HG03175 (cell line): ENCODE data around the gene FAM13B.
"Not testable (repeated sequence)": the region's sequence is repeated elsewhere in the genome, so short reads cannot be mapped to it uniquely, and the experiment has no call there.

Source experiments
- ATAC-seq: cut with Tn5 transposase; IDR thresholded peaks from one replicate; pipeline ENCODE4 v1.9.1; 2021; ENCODE audit warnings: mild to moderate bottlenecking, moderate library complexity; ENCODE audit not compliant: unreplicated experiment

The FAM13B gene

GRCh38 chr5:138035605-138036537 lies 3.0 kb upstream of the FAM13B start:
- ATAC-seq, result peak; percentile 43

DNA sequence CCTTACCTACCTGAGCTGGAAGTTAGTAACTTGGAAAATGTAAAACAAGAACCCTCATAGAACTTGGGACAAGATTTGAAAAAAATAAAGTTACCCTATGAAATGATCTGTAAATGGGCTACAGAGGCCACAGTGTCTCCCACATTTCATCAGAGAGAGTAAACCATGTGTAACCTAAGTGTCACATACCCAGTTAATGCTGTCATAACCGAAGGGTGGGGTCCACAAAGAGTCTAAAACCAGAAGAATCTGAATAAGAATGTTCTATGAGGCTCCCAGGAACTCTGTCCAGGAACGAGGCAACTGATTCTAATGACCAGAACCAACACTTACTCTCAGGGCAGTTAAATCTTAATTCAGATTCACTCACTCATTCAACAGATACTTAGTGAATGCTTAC lies 1.0 kb upstream of the FAM13B start:
- ATAC-seq, result no peak

DNA sequence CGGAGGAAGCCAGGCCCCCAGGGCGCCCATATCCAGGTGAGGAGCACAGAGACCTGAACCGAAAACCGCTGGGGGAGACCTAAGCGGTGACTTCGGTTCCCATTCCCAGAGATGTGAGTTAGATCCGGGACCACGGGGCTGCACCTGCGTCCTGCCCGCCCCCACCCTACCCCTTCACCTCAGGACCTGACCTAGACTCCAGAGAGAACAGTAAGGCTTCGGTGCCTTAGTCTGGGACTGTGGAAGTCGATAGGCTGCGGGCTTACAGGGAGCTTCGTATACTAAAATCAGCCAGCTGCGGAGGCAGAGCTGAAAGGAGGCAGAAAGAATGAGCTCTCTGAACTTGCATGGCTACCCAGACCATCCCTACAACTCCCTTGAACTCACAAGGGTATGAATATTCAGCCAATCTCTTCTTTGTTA lies 518 bp upstream of the FAM13B start:
- ATAC-seq, result peak; percentile 3

DNA sequence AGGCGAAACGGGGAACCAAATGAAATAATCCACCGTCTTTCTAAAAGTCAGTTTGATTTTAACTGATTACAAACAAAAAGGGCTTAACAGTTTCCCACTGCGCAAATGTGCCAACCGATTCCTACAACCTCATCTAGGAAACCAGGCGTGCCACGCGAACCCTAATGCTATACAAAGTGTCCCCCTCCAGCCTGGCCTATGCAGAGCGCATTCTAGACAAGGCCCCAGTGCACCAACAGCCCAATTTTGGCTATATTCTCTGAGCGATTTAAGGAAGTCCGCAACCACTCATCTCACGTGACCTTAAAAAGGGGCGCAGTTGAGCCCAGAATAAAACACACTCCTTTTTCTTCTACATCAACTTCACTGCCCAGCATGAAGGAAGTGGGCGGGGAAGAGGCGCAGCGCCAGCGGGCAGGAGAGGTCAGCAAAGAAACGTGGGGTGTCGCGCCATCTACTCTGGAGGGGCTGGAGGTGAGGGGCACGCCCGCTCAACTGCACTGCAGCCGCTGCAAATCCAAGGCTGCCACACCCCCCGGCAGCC lies 779 bp downstream of the FAM13B start:
- ATAC-seq, result peak; percentile 40

DNA sequence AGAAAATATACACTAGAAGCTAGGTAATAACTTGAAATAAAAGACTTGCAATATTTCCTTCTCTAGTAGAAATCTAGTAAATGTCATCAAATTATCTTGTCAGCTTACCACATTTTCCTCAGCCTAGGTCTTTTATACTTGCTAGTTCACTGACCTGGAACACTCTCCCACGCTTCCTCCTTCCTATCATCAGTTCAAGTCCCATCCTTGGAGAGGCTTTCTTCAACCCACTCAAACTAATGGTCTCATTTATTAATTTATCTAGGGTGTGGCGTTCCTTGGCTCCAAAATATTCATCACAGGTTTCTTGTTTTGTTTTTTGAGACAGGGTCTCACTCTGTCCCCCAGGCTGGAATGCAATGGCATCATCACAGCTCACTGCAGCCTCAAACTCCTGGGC lies 2.9 kb downstream of the FAM13B start:
- no peak for ATAC-seq

DNA sequence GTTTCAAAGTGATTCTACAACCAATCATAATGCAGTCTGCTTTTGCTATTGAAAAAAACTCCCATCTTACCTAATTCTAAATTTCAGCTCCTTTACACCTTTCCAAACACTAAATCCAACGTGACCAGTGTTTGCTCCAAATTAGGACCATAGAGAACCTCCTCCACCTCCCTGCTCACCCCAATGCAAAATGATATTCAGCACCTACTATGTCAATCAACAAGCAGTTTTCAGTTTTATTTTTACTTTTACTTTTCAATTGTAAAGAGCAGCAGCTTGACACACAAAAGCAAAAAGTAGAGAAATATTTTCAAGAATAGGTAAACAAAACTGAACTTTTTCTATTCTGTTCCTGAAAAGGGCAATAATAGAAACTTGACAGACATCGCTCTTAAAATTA lies 3.4 kb downstream of the FAM13B start:
- ATAC-seq, result no peak

- no peak for ATAC-seq
Observed at GRCh38 chr5:138028971-138029365, 3.9 kb downstream of the FAM13B start.

GRCh38 chr5:138028262-138028970 lies 4.5 kb downstream of the FAM13B start:
- ATAC-seq, result not testable (repeated sequence)

DNA sequence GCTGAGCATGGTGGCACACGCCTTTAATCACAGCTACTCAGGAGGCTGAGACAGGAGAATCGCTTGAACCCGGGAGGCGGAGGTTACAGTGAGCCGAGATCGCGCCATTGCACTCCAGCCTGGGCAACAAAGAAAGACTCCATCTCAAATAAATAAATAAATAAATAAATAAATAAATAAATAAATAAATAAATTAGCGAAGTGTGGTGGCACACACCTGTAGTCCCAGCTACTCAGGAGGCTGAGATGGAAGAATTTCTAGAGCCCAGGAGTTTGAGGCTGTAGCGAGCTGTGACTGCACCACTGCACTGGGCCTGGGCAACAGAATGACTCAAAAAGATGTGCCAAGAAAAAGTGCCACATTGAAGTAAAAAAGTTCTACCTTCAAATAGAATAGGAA lies 6.1 kb downstream of the FAM13B start:
- not testable (repeated sequence) for ATAC-seq

- ATAC-seq, result no peak
Observed at GRCh38 chr5:138025285-138025684, 7.6 kb downstream of the FAM13B start.

GRCh38 chr5:138024117-138024516 lies 8.8 kb downstream of the FAM13B start:
- ATAC-seq, result no peak

DNA sequence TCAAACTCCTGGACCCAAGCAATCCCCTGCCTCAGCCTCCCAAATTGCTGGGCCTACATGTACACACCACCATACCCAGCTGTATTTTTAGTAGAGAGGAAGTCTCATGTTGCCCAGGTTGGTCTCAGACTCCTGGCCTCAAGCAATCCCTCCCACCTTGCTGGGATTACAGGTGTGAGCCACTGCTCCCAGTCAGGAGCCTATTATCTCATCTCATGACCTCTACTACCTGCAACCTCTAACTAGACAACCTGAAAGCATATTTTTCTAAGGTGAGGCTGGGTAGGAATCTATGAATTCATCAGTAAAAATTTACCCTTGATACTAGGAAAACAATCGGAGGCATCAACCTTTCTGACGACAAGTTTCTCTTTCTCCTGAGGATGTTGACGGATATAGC lies 10.0 kb downstream of the FAM13B start:
- ATAC-seq, result no peak

DNA sequence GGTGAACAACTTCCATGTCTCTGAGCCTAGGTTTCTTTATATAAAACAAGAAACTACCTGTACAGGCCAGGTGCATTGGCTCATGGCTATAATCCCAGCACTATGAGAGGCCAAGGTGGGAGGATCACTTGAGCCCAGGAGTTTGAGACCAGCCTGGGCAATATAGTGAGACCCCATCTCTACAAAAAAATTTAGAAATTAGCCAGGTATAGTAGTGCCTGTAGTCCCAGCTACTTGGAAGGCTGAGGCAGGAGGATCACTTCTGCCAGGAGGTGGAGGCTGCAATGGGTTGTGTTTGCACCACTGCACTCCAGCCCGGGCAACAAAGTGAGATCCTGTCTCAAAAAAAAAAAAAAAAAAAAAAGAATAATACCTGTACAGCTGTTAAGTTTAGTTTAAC lies 11.1 kb downstream of the FAM13B start:
- no peak for ATAC-seq

- no peak for ATAC-seq
Observed at GRCh38 chr5:138018849-138019248, 14.0 kb downstream of the FAM13B start.

GRCh38 chr5:138015916-138016315 lies 17.0 kb downstream of the FAM13B start:
- no peak for ATAC-seq

DNA sequence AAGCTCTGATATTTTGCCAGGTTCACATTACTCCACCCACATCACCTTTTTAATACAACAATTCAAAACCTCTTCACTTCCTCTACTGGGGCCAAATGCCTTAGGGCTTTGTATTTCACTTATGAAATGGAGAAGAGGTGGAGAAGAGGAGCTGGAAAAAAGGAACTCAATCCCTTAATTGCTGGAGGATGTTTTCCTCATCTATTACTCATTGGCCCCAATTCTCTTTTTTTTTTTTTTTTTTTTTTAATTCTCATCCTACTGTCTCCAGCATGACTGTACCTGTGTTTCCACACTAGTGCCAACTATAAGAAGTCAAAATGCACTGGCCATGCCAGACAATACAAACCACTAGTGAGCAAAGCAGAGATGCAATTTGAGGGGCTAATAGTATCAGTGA lies 20.9 kb downstream of the FAM13B start:
- no peak for ATAC-seq

DNA sequence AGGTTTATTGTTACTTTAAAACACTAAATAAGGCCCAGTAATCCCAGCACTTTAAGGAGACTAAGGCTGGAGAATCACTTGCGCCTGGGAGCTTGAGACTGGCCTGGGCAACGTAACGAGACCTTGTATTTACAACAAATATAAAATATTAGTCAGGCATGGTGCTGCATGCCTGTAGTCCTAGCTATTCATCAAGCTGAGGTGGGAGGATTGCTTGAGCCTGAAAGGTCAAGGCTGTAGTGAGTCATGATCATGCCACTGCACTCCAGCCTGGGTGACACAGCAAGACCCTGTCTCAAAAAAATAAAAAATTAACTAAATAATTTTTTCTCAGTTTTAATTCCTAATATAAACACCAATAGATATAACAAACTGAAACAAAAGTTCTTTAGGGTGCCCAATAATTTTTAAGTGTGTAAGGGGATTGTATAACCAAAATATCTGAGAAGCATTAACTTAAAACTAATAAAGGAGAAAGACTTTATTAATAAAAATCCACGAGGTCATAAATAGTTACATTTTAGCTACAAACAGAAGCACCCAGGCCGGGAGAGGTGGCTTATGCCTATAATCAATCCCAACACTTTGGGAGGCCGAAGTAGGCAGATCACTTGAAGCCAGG lies 32.7 kb downstream of the FAM13B start:
- no peak for ATAC-seq

DNA sequence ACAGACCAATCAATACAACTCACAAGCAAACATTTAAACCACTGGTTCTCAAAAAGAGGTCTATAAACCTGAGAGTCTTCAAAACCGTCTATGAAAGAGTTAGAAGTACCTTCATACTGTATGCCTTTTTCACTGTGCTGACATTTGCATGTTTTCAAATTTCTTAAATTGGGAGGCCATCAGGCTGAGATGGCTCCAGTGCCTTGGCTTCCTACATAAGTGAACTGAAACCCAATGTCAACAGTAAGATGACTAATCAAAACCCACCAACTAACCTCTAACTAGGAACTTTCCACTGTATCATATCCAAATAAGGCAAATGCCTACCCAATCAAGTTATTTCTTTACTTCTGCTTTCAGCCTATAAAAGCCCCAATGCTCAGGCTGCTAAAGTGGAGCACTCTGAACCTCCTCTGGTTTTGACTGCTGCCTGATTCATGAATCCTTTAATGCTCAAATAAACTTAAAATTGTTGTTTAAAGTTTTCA lies 35.1 kb downstream of the FAM13B start:
- no peak for ATAC-seq

DNA sequence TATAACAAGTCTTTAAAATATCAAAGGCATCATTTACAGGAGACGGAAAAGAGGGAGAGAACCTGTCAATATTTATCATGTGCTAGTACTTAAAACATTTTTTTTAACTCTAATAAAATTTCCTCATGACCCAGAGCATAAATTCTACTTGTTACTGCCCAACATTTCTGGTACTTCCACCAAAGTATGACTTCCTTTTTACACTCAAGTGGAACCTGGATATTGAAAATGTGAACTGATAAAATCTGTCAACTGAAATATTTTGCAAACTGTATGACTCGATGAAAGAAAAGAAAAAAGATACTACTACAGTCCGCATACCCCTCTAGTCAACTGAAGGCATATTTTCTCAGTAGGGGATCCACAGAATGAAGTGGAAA lies 37.1 kb downstream of the FAM13B start:
- ATAC-seq, result no peak

DNA sequence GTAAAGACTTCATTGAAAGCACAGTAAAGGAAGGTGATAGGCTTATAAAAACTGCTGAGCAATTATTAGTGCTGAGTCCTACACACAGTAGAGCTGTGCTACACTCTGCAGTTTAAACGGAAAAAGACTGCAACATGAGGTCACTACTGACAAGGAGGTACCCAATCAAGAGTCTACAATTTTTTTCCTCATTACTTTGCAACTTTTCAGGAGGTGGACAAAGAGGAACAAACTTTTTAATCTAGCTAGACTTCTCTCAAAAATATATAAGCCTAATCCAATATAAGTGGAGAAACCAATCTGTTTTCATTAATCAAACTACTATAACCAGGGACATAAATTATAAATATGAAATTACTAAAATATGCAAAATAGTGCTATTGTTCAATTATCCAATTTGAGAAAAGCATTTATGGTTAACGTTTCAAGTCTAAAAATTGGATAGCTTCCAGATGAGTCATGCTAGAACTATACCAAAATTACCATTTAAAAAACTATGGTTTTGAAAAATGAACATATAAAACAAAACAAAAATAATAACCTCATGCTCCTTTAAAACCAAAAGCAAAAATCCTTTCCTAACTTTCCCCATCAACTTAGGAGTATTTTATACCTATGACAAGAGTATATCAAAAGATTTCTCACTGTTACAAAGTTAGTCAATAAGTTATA lies 37.7 kb downstream of the FAM13B start:
- no peak for ATAC-seq

GRCh38 chr5:137994556-137994955 lies 38.3 kb downstream of the FAM13B start:
- ATAC-seq, result no peak
